ENCODE data around the gene U2SURP. TPM values are rescaled to one million over a fixed set of nuclear protein-coding genes. Genes with fewer than 3 reads are reported as not detected.

U2SURP gene
- total RNA-seq, 1 experiment from 2014 or later, result 168 TPM

DNA sequence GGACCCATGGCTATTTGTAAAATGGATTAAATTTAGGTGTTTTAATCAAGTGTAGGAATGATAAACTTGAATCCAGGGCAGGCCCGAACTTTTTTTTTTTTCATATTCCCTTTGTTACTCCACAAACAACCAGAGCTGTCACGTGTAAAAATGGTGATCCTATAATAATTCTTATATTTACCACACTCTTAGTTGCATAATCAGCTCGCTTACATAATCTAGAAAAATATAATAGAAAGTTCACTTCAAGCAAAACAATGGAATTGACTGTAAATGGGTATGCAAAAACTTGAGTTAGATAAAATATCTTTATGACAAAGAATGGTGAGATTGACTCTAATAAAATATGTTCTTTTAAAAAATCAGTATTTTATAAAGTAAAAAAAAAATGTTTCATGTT, 35.8 kb upstream of the U2SURP start:
- H2BK15ac ChIP-seq (ENCODE audit: low read depth, low read length), result no peak overlapping the region
- H3K27me3 Mint-ChIP-seq (ENCODE audit: low read depth), result peaks cover 55% of the 10 kb centered on the region
- H3K79me1 ChIP-seq (ENCODE audit: insufficient read depth, low read depth, low read length, poor library complexity, severe bottlenecking), result no peaks in the 10 kb centered on the region
- H3K9me3 Mint-ChIP-seq, result peaks cover 2 to 6% of the 10 kb centered on the region in 2 experiments; a peak in 2 of 5 replicates
- no peak overlapping the region for H3K27ac Mint-ChIP-seq
- TF ChIP-seq, protein P1, sequence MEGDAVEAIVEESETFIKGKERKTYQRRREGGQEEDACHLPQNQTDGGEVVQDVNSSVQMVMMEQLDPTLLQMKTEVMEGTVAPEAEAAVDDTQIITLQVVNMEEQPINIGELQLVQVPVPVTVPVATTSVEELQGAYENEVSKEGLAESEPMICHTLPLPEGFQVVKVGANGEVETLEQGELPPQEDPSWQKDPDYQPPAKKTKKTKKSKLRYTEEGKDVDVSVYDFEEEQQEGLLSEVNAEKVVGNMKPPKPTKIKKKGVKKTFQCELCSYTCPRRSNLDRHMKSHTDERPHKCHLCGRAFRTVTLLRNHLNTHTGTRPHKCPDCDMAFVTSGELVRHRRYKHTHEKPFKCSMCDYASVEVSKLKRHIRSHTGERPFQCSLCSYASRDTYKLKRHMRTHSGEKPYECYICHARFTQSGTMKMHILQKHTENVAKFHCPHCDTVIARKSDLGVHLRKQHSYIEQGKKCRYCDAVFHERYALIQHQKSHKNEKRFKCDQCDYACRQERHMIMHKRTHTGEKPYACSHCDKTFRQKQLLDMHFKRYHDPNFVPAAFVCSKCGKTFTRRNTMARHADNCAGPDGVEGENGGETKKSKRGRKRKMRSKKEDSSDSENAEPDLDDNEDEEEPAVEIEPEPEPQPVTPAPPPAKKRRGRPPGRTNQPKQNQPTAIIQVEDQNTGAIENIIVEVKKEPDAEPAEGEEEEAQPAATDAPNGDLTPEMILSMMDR (conservative IDR thresholded peaks at IDR 0.05), result no peak
- no peak overlapping the region for H3K4me2 ChIP-seq (ENCODE audit: insufficient read depth, insufficient read length, low read length)
- no peak overlapping the region for H4K91ac ChIP-seq (ENCODE audit: insufficient read length, low read depth, low read length)
- H3K36me3 Mint-ChIP-seq (ENCODE audit: insufficient read depth in 1 of 3, low read depth in 3 of 3), result peaks cover 2 to 8% (median 7%) of the 10 kb centered on the region in 3 experiments; a peak in 5 of 7 replicates
- no CpG with 5 or more reads among the region's 3 CpGs for WGBS (ENCODE audit: extremely low coverage, insufficient read length, low lambda C conversion rate)
- H3K23ac ChIP-seq (ENCODE audit: insufficient read length, low read depth, low read length), result no peak overlapping the region
- H3K14ac ChIP-seq (ENCODE audit: insufficient read depth, low read length), result no peak overlapping the region
- H3K4me3 Mint-ChIP-seq, result no peak overlapping the region
- no peaks in the 10 kb centered on the region for H4K20me1 ChIP-seq (ENCODE audit: control insufficient read depth, insufficient read depth, insufficient read length)
- peaks cover 4% of the 10 kb centered on the region for H3K23me2 ChIP-seq (ENCODE audit: insufficient read length, low read depth, low read length, poor library complexity, severe bottlenecking)
- H3K79me2 ChIP-seq (ENCODE audit: insufficient read depth, low read length), result no peaks in the 10 kb centered on the region
- H2BK12ac ChIP-seq (ENCODE audit: insufficient read length, low read depth, low read length), result no peak overlapping the region
- no peak overlapping the region for H3T11ph ChIP-seq (ENCODE audit: low read length)
- no peak overlapping the region for H3K4ac ChIP-seq (ENCODE audit: low read depth, low read length)
- no peak overlapping the region for H3K27ac ChIP-seq (ENCODE audit: insufficient read length, low read depth, low read length)
- H3K27me3 ChIP-seq (ENCODE audit: insufficient read depth, low read length), result peaks cover 7% of the 10 kb centered on the region; the same call in 1 of the 2 replicates
- H3K9me3 ChIP-seq (ENCODE audit: control insufficient read depth, low read depth, low read length), result no peaks in the 10 kb centered on the region
- H4K8ac ChIP-seq (replicated peaks; ENCODE audit: insufficient read length, low read depth, low read length), result no peak overlapping the region
- H3K56ac ChIP-seq (ENCODE audit: insufficient read length, low read depth, low read length), result no peak overlapping the region
- no peak overlapping the region for H2BK120ac ChIP-seq (ENCODE audit: low read depth, low read length, poor library complexity, severe bottlenecking)
- H3K9ac ChIP-seq (ENCODE audit: extremely low read depth, insufficient read length, low read length), result no peak overlapping the region
- H2AK5ac ChIP-seq (ENCODE audit: insufficient read length, low read length), result no peak overlapping the region
- no peaks in the 10 kb centered on the region for H3K4me1 ChIP-seq (ENCODE audit: insufficient read depth, low read length)
- no peak overlapping the region for H2BK5ac ChIP-seq (ENCODE audit: insufficient read length, low read length)
- no peak overlapping the region for H2BK20ac ChIP-seq (ENCODE audit: low read depth, low read length, poor library complexity, severe bottlenecking)
- no peak overlapping the region for H2AFZ ChIP-seq (ENCODE audit: low read length)
- no peak overlapping the region for H3K18ac ChIP-seq (ENCODE audit: insufficient read length, low read depth, low read length)
- H4K5ac ChIP-seq (ENCODE audit: insufficient read length, low read depth, low read length), result no peak overlapping the region
- H3K4me1 Mint-ChIP-seq, result peaks cover 18 to 20% of the 10 kb centered on the region in 2 experiments
- DNase-seq, result no peak

All from H9 (cell line).